K562 (cell line): ENCODE results near the gene CEP295NL. TPM values are rescaled to one million over a fixed set of nuclear protein-coding genes. Genes with fewer than 3 reads are reported as not detected.

Experiments used
- E2F3 ChIP-seq: fragments of 250-450 bp; sonication (Bioruptor Pico); IDR thresholded peaks from 2 replicates; pipeline ENCODE4 v1.4.0; 2020; ENCODE audit warnings: mild to moderate bottlenecking
- KDM5B ChIP-seq: fragments of 200-600 bp; sonication (generic); IDR thresholded peaks from 2 replicates; pipeline ENCODE4 v1.6.1; 2012; ENCODE audit warnings: low read depth, mild to moderate bottlenecking, moderate library complexity, low read length, control low read depth, inconsistent platforms; ENCODE audit not compliant: insufficient replicate concordance
- POLR2H ChIP-seq: IDR thresholded peaks from 2 replicates; pipeline ENCODE4 v1.6.1; 2016; ENCODE audit warnings: missing genetic modification characterization, low read depth, mild to moderate bottlenecking, control low read depth, missing compliant biosample characterization, moderate library complexity
- RNF2 ChIP-seq: sonication (generic); IDR thresholded peaks from 2 replicates; pipeline ENCODE4 v1.6.1; 2016
- TGIF2 ChIP-seq: sonication (generic); formaldehyde crosslinking; IDR thresholded peaks from 2 replicates; pipeline ENCODE4 v1.8.1; 2022; ENCODE audit warnings: mild to moderate bottlenecking, missing genetic modification reagents, moderate library complexity
- TSHZ1 ChIP-seq: fragments of 250-450 bp; sonication (Bioruptor Pico); IDR thresholded peaks from 2 replicates; pipeline ENCODE4 v1.4.0; 2020; ENCODE audit warnings: mild to moderate bottlenecking, moderate library complexity
- ZBTB40 ChIP-seq, 2 experiments: fragments of 450-650 bp in 1 of 2; sonication (generic) in 1 of 2; formaldehyde crosslinking in 1 of 2; IDR thresholded peaks; 2 replicates each; pipeline versions ENCODE4 v1.7.1 to v1.9.0; 2016 to 2022; ENCODE audit warnings: inconsistent platforms in 1 of 2, mild to moderate bottlenecking in 1 of 2, missing genetic modification reagents in 1 of 2
- ZBTB7A ChIP-seq: IDR thresholded peaks from 2 replicates; pipeline ENCODE4 v1.6.1; 2011; ENCODE audit warnings: low read depth, mild to moderate bottlenecking, low read length, moderate library complexity, borderline replicate concordance; ENCODE audit not compliant: control insufficient read depth
- ZC3H11A ChIP-seq: IDR thresholded peaks from 2 replicates; pipeline ENCODE4 v1.6.1; 2012; ENCODE audit warnings: low read depth, low read length, improper control_type of control experiment
- polyA plus RNA-seq, 8 experiments: library from polyadenylated mRNA; depleted of rRNA in 4 of 8; stranded (reverse) in 5 of 8; unstranded in 3 of 8; fragments of >200 nt; fragmentation: Nextera tagmentation in 2 of 8; fragmentation: Illumina TruSeq in 1 of 8; extraction: Ambion mirVana in 2 of 8; extraction: Trizol in 1 of 8; gene quantifications; 2 replicates each; pipeline versions ENCODE4 v1.2.1 to v1.2.3, GENCODE V29; 2011 to 2014; ENCODE audit warnings: inconsistent platforms in 1 of 8, missing spikeins in 1 of 8
- total RNA-seq, 7 experiments: library from RNA; depleted of rRNA in 6 of 7; stranded (reverse); fragments of >200 nt in 6 of 7; fragmentation: Illumina TruSeq in 2 of 7; extraction: Trizol in 2 of 7; gene quantifications; 2 replicates each; pipeline versions ENCODE4 v1.2.1 to v1.2.3, GENCODE V29; 2011 to 2021; ENCODE audit warnings: low replicate concordance in 1 of 7
- TF ChIP-seq, protein P1 (sequence below): fragments of 450-650 bp; IDR thresholded peaks from 2 replicates; pipeline ENCODE4 v1.7.0; 2016; ENCODE audit warnings: borderline replicate concordance

CEP295NL gene
- total and polyA plus RNA-seq, 9 of the 15 experiments (the other 6 are each of a cell fraction or from before 2014, with no cell fraction given), result not detected

- peak; percentile 71 for TF ChIP-seq ZBTB40 (IDR thresholded peaks at IDR 0.05)
- no peak for TF ChIP-seq ZBTB40 (CRISPR knock-in tag; IDR thresholded peaks at IDR 0.05)
- no peak for TF ChIP-seq ZC3H11A
- 0 out of 2 replicates have a peak, but pooled peaks have one; percentile 51 for TF ChIP-seq TSHZ1 (CRISPR knock-in tag)
- peak; percentile 22; the same call in 1 of the 2 replicates for TF ChIP-seq ZBTB7A
- TF ChIP-seq, protein P1, sequence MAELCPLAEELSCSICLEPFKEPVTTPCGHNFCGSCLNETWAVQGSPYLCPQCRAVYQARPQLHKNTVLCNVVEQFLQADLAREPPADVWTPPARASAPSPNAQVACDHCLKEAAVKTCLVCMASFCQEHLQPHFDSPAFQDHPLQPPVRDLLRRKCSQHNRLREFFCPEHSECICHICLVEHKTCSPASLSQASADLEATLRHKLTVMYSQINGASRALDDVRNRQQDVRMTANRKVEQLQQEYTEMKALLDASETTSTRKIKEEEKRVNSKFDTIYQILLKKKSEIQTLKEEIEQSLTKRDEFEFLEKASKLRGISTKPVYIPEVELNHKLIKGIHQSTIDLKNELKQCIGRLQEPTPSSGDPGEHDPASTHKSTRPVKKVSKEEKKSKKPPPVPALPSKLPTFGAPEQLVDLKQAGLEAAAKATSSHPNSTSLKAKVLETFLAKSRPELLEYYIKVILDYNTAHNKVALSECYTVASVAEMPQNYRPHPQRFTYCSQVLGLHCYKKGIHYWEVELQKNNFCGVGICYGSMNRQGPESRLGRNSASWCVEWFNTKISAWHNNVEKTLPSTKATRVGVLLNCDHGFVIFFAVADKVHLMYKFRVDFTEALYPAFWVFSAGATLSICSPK, result no peak
- peak; percentile 45 for TF ChIP-seq KDM5B
- peak; percentile 79 for TF ChIP-seq RNF2
- 0 out of 2 replicates have a peak, but pooled peaks have one; percentile 57 for TF ChIP-seq E2F3 (CRISPR knock-in tag)
- TF ChIP-seq TGIF2 (CRISPR knock-in tag), result no peak
- 0 out of 2 replicates have a peak, but pooled peaks have one; percentile 38 for TF ChIP-seq POLR2H
These were observed 62.0 kb downstream of the CEP295NL start, which contains the start of gene USP36 (continued) for GRCh38 chr17:78840780-78841611.
